Parathyroid adenoma (tissue), 2 donors: ENCODE measurements around the gene STOML2.

Experiments used
- H2AFZ ChIP-seq: fragments of 300-600 bp; sonication (generic); one replicate; pipeline ENCODE4 v1.7.0; 2017; ENCODE audit warnings: antibody characterized with exemption, mild to moderate bottlenecking
- H3K27ac ChIP-seq: fragments of 300-600 bp; sonication (generic); one replicate; pipeline ENCODE4 v1.7.0; 2017
- H3K27me3 ChIP-seq: fragments of 300-600 bp; sonication (generic); one replicate; pipeline ENCODE4 v1.7.0; 2017; ENCODE audit warnings: low read length; ENCODE audit not compliant: control insufficient read depth, insufficient read depth
- H3K36me3 ChIP-seq: fragments of 300-600 bp; sonication (generic); one replicate; pipeline ENCODE4 v1.7.0; 2017; ENCODE audit warnings: low read length; ENCODE audit not compliant: control insufficient read depth, insufficient read depth
- H3K4me1 ChIP-seq: fragments of 300-600 bp; sonication (generic); one replicate; pipeline ENCODE4 v1.7.0; 2017; ENCODE audit warnings: control low read depth
- H3K4me2 ChIP-seq: fragments of 300-600 bp; sonication (generic); one replicate; pipeline ENCODE4 v1.7.0; 2017; ENCODE audit warnings: low read length
- H3K4me3 ChIP-seq: fragments of 300-600 bp; sonication (generic); one replicate; pipeline ENCODE4 v1.7.0; 2017; ENCODE audit warnings: low read depth, low read length
- H3K79me2 ChIP-seq: fragments of 300-600 bp; sonication (generic); one replicate; pipeline ENCODE4 v1.7.0; 2017; ENCODE audit warnings: control low read depth
- H3K9ac ChIP-seq: fragments of 300-600 bp; sonication (generic); one replicate; pipeline ENCODE4 v1.7.0; 2017; ENCODE audit warnings: mild to moderate bottlenecking
- H3K9me3 ChIP-seq: fragments of 300-600 bp; sonication (generic); one replicate; pipeline ENCODE4 v1.7.0; 2017; ENCODE audit warnings: low read length; ENCODE audit not compliant: control insufficient read depth
- TF ChIP-seq, protein P1 (sequence below): fragments of 300-600 bp; sonication (generic); IDR thresholded peaks from one replicate; pipeline ENCODE4 v1.7.0; 2017; ENCODE audit warnings: antibody characterized with exemption, mild to moderate bottlenecking
- donor health status: primary hyperparathyroidism.

Gene STOML2

DNA sequence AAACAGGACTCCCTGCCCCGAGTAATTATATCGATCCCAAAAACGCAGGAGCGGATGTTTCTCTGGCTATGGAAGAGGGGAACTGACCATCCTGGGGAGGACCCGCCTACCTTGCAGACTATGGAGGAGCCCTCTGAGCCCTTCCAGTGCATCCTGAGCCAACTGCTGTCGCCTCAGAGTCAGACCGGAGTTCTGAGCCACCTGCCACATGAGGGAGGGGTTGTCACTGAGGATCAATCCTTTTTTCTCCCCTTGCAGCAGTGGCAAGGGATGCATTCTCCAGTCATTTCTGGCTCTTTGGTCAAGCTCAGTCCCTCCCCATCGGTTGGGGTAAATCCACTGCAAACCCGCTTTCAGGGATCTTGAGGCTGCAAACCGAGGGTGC lies 23.9 kb downstream of the STOML2 start:
- no peak overlapping the region for H3K27ac ChIP-seq
- no peaks in the 10 kb centered on the region for H3K36me3 ChIP-seq
- TF ChIP-seq, protein P1, sequence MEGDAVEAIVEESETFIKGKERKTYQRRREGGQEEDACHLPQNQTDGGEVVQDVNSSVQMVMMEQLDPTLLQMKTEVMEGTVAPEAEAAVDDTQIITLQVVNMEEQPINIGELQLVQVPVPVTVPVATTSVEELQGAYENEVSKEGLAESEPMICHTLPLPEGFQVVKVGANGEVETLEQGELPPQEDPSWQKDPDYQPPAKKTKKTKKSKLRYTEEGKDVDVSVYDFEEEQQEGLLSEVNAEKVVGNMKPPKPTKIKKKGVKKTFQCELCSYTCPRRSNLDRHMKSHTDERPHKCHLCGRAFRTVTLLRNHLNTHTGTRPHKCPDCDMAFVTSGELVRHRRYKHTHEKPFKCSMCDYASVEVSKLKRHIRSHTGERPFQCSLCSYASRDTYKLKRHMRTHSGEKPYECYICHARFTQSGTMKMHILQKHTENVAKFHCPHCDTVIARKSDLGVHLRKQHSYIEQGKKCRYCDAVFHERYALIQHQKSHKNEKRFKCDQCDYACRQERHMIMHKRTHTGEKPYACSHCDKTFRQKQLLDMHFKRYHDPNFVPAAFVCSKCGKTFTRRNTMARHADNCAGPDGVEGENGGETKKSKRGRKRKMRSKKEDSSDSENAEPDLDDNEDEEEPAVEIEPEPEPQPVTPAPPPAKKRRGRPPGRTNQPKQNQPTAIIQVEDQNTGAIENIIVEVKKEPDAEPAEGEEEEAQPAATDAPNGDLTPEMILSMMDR = no peak
- H3K9ac ChIP-seq = peak overlapping the region; percentile 4
- H3K4me1 ChIP-seq = peaks cover 2% of the 10 kb centered on the region
- peak overlapping the region; percentile 89 for H3K4me2 ChIP-seq
- no peaks in the 10 kb centered on the region for H3K27me3 ChIP-seq
- H3K4me3 ChIP-seq = peak overlapping the region; percentile 86
- no peaks in the 10 kb centered on the region for H3K9me3 ChIP-seq
- H2AFZ ChIP-seq = peak overlapping the region; percentile 79
- H3K79me2 ChIP-seq = no peaks in the 10 kb centered on the region

DNA sequence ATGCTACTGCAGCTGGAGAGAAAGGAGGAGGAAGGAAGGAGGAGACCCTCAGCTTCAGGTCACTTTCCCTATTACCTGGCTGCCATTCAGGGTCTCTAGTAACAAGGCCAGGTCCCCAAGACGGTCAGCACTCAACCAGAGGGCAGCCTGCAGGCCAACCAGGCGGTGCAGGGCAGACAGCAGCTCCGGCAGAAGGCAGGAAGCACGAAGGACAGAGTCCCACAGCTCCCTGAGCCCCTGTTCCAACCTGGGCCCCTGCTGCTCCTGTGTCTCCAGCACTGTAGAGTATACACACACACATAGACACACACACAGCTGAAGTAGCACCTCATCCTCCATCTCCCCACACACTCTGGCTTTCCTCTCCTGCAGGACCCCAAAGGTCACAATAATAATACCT lies 24.9 kb downstream of the STOML2 start:
- peaks cover 2% of the 10 kb centered on the region for H3K4me1 ChIP-seq
- H3K27ac ChIP-seq = no peak overlapping the region
- no peaks in the 10 kb centered on the region for H3K9me3 ChIP-seq
- H3K27me3 ChIP-seq = no peaks in the 10 kb centered on the region
- H3K9ac ChIP-seq = no peak overlapping the region
- no peak overlapping the region for H3K4me3 ChIP-seq
- H3K79me2 ChIP-seq = no peaks in the 10 kb centered on the region
- TF ChIP-seq, protein P1 = no peak
- no peak overlapping the region for H3K4me2 ChIP-seq
- H2AFZ ChIP-seq = no peak overlapping the region
- H3K36me3 ChIP-seq = no peaks in the 10 kb centered on the region

DNA sequence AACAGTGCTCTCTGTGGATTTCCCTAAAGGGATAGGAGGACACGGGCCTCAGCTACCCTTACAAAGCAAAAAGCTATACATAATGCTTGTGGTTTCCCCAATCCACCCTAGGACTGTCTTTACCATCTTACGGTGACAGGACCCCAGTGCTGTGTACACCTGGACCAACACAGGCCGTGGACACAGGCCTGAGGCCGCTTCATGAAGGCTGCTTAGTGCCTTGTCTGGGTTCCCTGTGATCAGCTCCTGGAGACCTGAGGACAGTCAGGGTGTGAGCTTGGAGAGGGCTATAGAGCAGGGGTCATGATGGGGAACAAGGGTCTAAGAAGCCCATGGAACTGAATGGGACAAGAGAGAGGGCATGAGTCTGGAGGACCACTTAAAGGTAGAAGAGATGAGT lies 26.1 kb downstream of the STOML2 start:
- Histone ChIP-seq H3K36me3 (no peaks in the 10 kb centered on the region), H3K27ac (no peak overlapping the region), H3K4me3 (no peak overlapping the region), H3K27me3 (no peaks in the 10 kb centered on the region), H3K4me2 (no peak overlapping the region), H3K9me3 (no peaks in the 10 kb centered on the region), H2AFZ (no peak overlapping the region), H3K4me1 (peaks cover 2% of the 10 kb centered on the region), H3K79me2 (no peaks in the 10 kb centered on the region), H3K9ac (no peak overlapping the region)
- TF ChIP-seq, protein P1 = no peak

DNA sequence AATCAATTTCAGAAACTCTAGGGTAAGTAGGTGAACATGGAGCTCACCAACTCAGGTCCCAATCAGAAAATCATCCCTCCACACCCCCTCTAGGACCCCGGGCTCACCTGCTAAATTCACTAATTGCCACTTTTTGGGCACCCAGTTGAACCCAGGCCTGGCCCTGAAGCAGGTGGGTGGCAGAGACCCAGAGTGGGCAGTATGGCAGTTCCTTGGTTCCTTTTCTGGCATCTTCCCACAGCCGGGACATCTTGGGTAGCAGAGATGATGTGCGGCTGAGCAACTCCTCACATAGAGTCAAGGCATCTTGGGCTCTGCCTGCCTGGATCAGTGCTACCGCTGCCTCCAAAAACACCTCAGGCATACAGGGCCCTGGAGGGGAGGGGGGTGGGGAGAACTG lies 27.6 kb downstream of the STOML2 start:
- Histone ChIP-seq H3K9ac (no peak overlapping the region), H3K4me3 (no peak overlapping the region), H3K27me3 (no peaks in the 10 kb centered on the region), H3K36me3 (no peaks in the 10 kb centered on the region), H3K79me2 (peaks cover 5% of the 10 kb centered on the region), H3K27ac (no peak overlapping the region), H2AFZ (no peak overlapping the region), H3K4me1 (peaks cover 9% of the 10 kb centered on the region), H3K4me2 (no peak overlapping the region), H3K9me3 (no peaks in the 10 kb centered on the region)
- TF ChIP-seq, protein P1 = no peak

DNA sequence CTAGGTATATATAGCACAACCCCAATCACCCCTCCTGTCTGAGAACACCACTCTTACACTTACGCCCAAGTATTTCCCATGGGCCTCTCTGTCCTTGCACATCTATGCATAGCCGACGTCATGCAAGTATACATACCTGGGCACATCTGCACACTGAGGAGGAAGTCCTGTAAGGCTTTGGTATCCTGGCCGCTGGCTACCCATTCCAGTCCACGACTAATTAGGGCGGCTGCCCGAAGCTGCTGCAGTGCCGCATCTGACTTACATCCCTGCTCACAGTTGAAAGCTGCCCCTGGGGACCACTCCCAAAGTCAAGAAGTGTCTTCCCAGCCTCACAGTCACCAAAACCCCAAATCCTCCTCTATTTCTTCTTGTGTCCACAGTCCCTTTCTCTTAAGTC lies 28.1 kb downstream of the STOML2 start:
- Histone ChIP-seq H3K36me3 (no peaks in the 10 kb centered on the region), H2AFZ (no peak overlapping the region), H3K4me2 (no peak overlapping the region), H3K27ac (no peak overlapping the region), H3K4me1 (peaks cover 14% of the 10 kb centered on the region), H3K9me3 (no peaks in the 10 kb centered on the region), H3K9ac (no peak overlapping the region), H3K4me3 (no peak overlapping the region), H3K27me3 (no peaks in the 10 kb centered on the region), H3K79me2 (peaks cover 11% of the 10 kb centered on the region)
- TF ChIP-seq, protein P1 = no peak
